ENCODE measurements around the gene HSPA13. TPM values are rescaled to one million over a fixed set of nuclear protein-coding genes. Genes with fewer than 3 reads are reported as not detected.
A peak's percentile ranks its signal among the peaks of the same experiment; 100 is the strongest.

Gene HSPA13
- 10 to 100 TPM; 14.4 to 18.7 (median 15.4) TPM for total RNA-seq

GRCh38 chr21:14382835-14383595 is at the start of gene HSPA13:
TSS of gene HSPA13 (minus strand) at chr21:14383146. CDS start at chr21:14383119, 27 bp downstream.
- H3K36me3 ChIP-seq: peaks cover under 1 to 9% (median 5%) of the 10 kb centered on the region in 4 donors
- no peaks in the 10 kb centered on the region for H3K9me3 ChIP-seq
- TF ChIP-seq CTCF (IDR thresholded peaks at IDR 0.05) (no peak), POLR2AphosphoS5 (IDR thresholded peaks at IDR 0.05) (peak; percentile 85 to 94), EP300 (IDR thresholded peaks at IDR 0.05) (no peak), POLR2A (IDR thresholded peaks at IDR 0.05; ENCODE audit: low read depth) (no peak)
- WGBS: 0% methylated on average over 21 of the region's 46 CpGs
- intact Hi-C loops (cut with DNase I): loop anchor here (5.0 kb wide), 1 partner anchor 679 kb away; the partner anchor contains the start of gene NRIP1
- H3K27ac ChIP-seq (replicated peaks in 1 of 4): peak within 1 kb of the TSS; percentile 83 to 91 (median 91)
- peak; percentile 100 for DNase-seq (ENCODE audit: extremely low spot score)
- peaks cover 8 to 39% (median 36%) of the 10 kb centered on the region in 4 donors for H3K4me1 ChIP-seq
- peak within 1 kb of the TSS; percentile 70 to 90 (median 80) for H3K4me3 ChIP-seq
- no peaks in the 10 kb centered on the region for H3K27me3 ChIP-seq

GRCh38 chr21:14418920-14419319 is 36.0 kb upstream of the HSPA13 start:
- no peaks in the 10 kb centered on the region for H3K36me3 ChIP-seq
- no peaks in the 10 kb centered on the region for H3K27me3 ChIP-seq
- WGBS: 81% methylated on average over 2 of the region's 2 CpGs
- H3K9me3 ChIP-seq: peaks cover 0 to 43% (median 33%) of the 10 kb centered on the region in 4 donors
- no peak for DNase-seq (ENCODE audit: extremely low spot score)
- intact Hi-C loops (cut with DNase I): no loop called here
- no peak overlapping the region for H3K4me3 ChIP-seq
- H3K27ac ChIP-seq (replicated peaks in 1 of 4): no peak overlapping the region
- H3K4me1 ChIP-seq: no peaks in the 10 kb centered on the region
- TF ChIP-seq POLR2A (IDR thresholded peaks at IDR 0.05; ENCODE audit: low read depth) (no peak), CTCF (IDR thresholded peaks at IDR 0.05) (no peak), POLR2AphosphoS5 (IDR thresholded peaks at IDR 0.05) (no peak), EP300 (IDR thresholded peaks at IDR 0.05) (no peak)

DNA sequence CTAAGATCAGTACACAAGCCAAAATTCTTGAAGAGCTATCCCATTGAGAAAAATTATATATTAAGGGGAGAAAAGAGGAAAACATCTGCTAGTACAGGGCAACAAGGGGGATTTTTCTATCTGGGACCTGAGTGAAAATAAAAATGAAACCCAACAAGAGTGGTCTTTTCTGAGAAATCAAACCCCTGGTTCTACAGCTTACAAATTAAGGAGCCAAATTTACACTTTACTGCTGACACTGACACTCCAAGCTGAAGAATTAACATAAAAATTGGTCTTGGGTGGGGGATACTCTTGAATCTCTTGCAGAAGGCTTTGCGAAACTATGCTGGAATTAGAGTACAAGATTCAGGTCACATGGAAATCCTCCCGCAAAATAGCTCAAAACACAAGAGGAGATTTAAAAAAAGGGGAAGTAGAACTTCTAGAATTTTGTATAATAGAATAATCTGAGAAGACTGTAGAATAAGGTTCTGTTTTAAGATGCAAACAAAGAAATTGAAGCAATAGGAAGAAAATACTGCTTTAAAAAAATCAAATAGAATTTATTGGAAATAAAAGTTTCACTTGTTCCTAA is 32.1 kb upstream of the HSPA13 start:
- WGBS: 52% methylated on average over 2 of the region's 2 CpGs
- Histone ChIP-seq H3K27ac (replicated peaks in 1 of 4) (no peak overlapping the region), H3K4me1 (no peaks in the 10 kb centered on the region), H3K4me3 (no peak overlapping the region), H3K27me3 (no peaks in the 10 kb centered on the region), H3K9me3 (peaks cover 0 to 27% (median 24%) of the 10 kb centered on the region in 4 donors), H3K36me3 (no peaks in the 10 kb centered on the region)
- intact Hi-C loops (cut with DNase I): no loop called here
- no peak for DNase-seq (ENCODE audit: extremely low spot score)
- TF ChIP-seq EP300 (IDR thresholded peaks at IDR 0.05) (no peak), POLR2AphosphoS5 (IDR thresholded peaks at IDR 0.05) (no peak), CTCF (IDR thresholded peaks at IDR 0.05) (no peak)

DNA sequence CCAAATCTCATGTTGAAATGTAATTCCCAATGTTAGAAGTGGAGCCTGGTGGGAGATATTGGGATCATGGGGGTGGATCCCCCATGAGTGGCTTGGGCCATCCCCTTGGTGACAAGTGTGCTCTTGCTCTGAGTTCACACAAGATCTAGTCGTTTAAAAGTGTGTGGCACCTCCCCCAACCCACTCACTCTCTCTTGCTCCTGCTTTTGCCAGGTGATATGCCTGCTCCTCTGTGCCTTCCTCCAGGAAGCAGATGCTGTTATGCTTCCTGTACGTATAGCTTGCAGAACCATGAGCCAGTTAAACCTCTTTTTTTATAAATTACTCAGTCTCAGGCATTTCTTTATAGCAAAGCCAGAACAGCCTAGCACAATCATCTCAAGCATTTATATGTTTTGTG is 23.0 kb upstream of the HSPA13 start:
- H3K4me1 ChIP-seq: no peaks in the 10 kb centered on the region
- no peak for TF ChIP-seq EP300 (IDR thresholded peaks at IDR 0.05)
- no peak for TF ChIP-seq CTCF (IDR thresholded peaks at IDR 0.05)
- TF ChIP-seq POLR2A (IDR thresholded peaks at IDR 0.05; ENCODE audit: low read depth): no peak
- TF ChIP-seq POLR2AphosphoS5 (IDR thresholded peaks at IDR 0.05): no peak
- no peaks in the 10 kb centered on the region for H3K27me3 ChIP-seq
- no peaks in the 10 kb centered on the region for H3K36me3 ChIP-seq
- no peak for DNase-seq (ENCODE audit: extremely low spot score)
- intact Hi-C loops (cut with DNase I): loop anchor here (10.0 kb wide), 1 partner anchor 1079 kb away; no protein-coding TSS in a partner anchor
- no peaks in the 10 kb centered on the region for H3K9me3 ChIP-seq
- WGBS: 31% methylated on average over 2 of the region's 2 CpGs
- no peak overlapping the region for H3K27ac ChIP-seq (replicated peaks in 1 of 4)
- H3K4me3 ChIP-seq: no peak overlapping the region

Measured in esophagus muscularis mucosa (tissue), 4 donors.